Brain microvascular endothelial cell (primary cell): ENCODE measurements around the gene DCHS1.

Experiments used
- DNase-seq: peaks from one replicate; pipeline ENCODE4 v3.0.0-alpha.2; 2020
- H3K27ac ChIP-seq: fragments of 250-450 bp; sonication (Bioruptor Pico); 2 replicates; pipeline ENCODE4 v1.5.1; 2020; ENCODE audit warnings: mild to moderate bottlenecking, moderate library complexity
- H3K27me3 ChIP-seq: fragments of 250-450 bp; sonication (Bioruptor Pico); replicated peaks from 2 replicates; pipeline ENCODE4 v1.5.1; 2020; ENCODE audit warnings: mild to moderate bottlenecking
- H3K36me3 ChIP-seq: fragments of 250-450 bp; sonication (Bioruptor Pico); replicated peaks from 2 replicates; pipeline ENCODE4 v1.5.1; 2020; ENCODE audit warnings: mild to moderate bottlenecking
- H3K4me3 ChIP-seq: 2 replicates; pipeline ENCODE4 v1.5.1; 2011; ENCODE audit warnings: low read depth, mild to moderate bottlenecking, control low read depth, low read length, moderate library complexity
- in situ Hi-C: cut with HindIII; loops from 2 replicates; pipeline ENCODE4 v1.10.0; 2017; ENCODE audit warnings: low sequenced_read_pairs, low pct_ligation_motif_present
- TF ChIP-seq, protein P1 (sequence below): IDR thresholded peaks from 2 replicates; pipeline ENCODE4 v1.5.1; 2011; ENCODE audit warnings: low read depth, mild to moderate bottlenecking, moderate library complexity, low read length, control low read depth, inconsistent platforms; ENCODE audit errors: missing control alignments

Gene DCHS1

GRCh38 chr11:6664551-6664950 lies 8.9 kb upstream of the DCHS1 start:
- Histone ChIP-seq H3K27me3 (peaks cover 2% of the 10 kb centered on the region), H3K4me3 (no peak overlapping the region), H3K36me3 (no peaks in the 10 kb centered on the region), H3K27ac (no peak overlapping the region)
- DNase-seq, result no peak
- in situ Hi-C loops, result no loop called here
- TF ChIP-seq, protein P1, sequence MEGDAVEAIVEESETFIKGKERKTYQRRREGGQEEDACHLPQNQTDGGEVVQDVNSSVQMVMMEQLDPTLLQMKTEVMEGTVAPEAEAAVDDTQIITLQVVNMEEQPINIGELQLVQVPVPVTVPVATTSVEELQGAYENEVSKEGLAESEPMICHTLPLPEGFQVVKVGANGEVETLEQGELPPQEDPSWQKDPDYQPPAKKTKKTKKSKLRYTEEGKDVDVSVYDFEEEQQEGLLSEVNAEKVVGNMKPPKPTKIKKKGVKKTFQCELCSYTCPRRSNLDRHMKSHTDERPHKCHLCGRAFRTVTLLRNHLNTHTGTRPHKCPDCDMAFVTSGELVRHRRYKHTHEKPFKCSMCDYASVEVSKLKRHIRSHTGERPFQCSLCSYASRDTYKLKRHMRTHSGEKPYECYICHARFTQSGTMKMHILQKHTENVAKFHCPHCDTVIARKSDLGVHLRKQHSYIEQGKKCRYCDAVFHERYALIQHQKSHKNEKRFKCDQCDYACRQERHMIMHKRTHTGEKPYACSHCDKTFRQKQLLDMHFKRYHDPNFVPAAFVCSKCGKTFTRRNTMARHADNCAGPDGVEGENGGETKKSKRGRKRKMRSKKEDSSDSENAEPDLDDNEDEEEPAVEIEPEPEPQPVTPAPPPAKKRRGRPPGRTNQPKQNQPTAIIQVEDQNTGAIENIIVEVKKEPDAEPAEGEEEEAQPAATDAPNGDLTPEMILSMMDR, result no peak

DNA sequence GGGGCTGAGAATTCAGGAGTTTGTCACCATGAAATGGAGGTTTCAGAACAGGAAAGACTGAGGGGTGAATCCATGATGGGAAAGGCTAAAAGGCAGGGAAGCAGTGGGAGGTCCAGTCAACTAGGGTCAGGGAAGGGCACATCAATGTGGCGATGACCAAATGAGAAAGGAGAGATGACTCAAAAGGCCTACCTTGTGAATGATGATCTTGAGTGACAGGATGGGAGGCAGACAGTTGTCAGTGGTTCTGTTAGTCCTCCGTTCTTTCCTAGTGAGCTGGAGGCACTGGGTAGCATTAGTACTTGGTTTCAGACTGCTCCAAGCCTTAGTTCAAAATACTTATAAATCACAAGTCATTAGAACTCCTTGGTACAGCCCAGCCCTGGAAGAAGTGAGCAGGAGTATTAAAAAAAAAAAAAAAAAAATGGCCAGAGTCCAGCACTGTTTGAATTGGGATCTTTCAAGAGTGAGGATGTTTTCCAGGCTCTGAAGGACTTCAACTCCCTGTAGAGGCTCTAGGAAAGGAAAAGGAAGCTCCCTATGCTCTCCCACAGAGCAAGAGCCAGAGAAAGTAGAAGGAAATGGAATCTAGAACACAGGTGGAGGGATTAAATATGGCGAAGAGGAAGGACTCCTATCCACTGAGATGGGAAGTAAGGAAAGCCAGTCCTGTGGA lies 8.3 kb upstream of the DCHS1 start:
- H3K4me3 ChIP-seq, result no peak overlapping the region
- in situ Hi-C loops, result no loop called here
- TF ChIP-seq, protein P1, result no peak
- H3K36me3 ChIP-seq, result no peaks in the 10 kb centered on the region
- no peak for DNase-seq
- peaks cover 2% of the 10 kb centered on the region for H3K27me3 ChIP-seq
- H3K27ac ChIP-seq, result no peak overlapping the region

DNA sequence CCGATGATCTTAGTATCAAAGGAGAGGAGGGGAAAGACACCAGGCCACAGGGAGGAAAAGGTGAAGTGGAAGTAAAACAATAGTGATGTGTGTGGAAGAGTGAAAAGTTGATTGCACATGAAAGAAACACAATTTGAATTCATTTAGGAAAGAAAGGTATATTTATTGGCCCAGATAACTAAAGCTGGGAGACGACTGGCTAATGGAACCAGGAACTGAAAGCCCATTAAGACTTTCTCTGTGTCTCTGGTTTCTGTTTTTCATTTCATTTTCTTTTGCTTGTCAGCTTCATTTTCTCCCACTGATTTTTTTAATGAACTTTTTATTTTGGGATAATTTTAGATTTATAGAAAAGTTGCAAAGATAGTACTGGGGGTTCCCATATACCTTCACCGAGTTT lies 5.1 kb upstream of the DCHS1 start:
- H3K4me3 ChIP-seq, result no peak overlapping the region
- in situ Hi-C loops, result no loop called here
- H3K36me3 ChIP-seq, result no peaks in the 10 kb centered on the region
- H3K27ac ChIP-seq, result no peak overlapping the region
- no peak for DNase-seq
- H3K27me3 ChIP-seq, result peaks cover 14% of the 10 kb centered on the region
- TF ChIP-seq, protein P1, result no peak

GRCh38 chr11:6658647-6659046 lies 3.0 kb upstream of the DCHS1 start:
- in situ Hi-C loops, result no loop called here
- DNase-seq, result no peak
- no peaks in the 10 kb centered on the region for H3K36me3 ChIP-seq
- TF ChIP-seq, protein P1, result no peak
- no peak overlapping the region for H3K4me3 ChIP-seq
- peaks cover 30% of the 10 kb centered on the region for H3K27me3 ChIP-seq
- H3K27ac ChIP-seq, result no peak overlapping the region

- in situ Hi-C loops, result no loop called here
- no peak for DNase-seq
- peaks cover 39% of the 10 kb centered on the region for H3K27me3 ChIP-seq
These were observed 1.7 kb upstream of the DCHS1 start for GRCh38 chr11:6657346-6657745.

More at GRCh38 chr11:6657346-6657745, 1.7 kb upstream of the DCHS1 start:
- Histone ChIP-seq H3K4me3 (no peak overlapping the region), H3K36me3 (no peaks in the 10 kb centered on the region), H3K27ac (no peak overlapping the region)
- TF ChIP-seq, protein P1, result no peak
